Measurements from ENCODE around the gene MAPRE3. TPM values are rescaled to one million over a fixed set of nuclear protein-coding genes. Genes with fewer than 3 reads are reported as not detected.

MAPRE3 gene
- total and polyA plus RNA-seq, 9 of the 15 experiments (the other 6 are each of a cell fraction or from before 2014, with no cell fraction given): 0.70 to 43.2 (median 12.6) TPM

DNA sequence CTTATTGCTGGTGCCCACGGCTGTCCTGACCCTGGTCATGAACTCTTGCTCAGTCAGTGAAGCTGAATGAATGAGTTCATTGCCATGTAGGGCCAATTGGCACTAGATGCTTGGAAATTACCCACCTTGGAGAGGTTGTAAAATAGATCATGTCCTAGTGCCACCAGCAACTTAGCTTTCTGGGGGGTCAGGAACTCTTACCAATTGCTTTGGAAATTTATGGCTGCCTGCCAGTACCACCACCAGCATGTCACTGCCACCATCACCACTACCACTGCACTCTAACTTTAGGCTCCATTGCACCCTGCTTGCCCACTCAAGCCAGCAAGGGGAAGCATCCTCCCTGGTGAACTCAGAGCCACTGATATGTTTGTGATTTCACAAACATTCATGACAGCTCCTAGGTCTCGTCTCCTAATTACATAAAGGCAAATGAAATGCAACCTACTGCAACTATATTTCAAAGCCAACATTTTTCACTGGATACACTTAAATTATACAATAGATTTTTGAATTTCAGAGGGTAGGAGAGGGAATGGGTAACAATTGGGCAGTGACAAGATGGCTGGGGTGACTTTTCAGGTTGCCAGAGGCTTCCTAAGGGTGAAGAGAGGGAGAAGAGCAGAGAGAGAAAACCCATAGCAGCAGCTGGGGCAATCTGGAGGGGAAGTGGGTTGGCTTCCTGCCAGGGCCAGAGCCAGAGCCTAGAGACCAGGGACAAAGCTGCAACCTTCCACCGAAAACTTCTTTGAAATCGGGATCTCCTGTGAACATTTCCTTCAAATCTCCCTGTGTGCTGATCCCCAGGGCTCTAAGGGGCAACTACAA, 104.5 kb downstream of the MAPRE3 start (continued):
- TF ChIP-seq, protein P1, sequence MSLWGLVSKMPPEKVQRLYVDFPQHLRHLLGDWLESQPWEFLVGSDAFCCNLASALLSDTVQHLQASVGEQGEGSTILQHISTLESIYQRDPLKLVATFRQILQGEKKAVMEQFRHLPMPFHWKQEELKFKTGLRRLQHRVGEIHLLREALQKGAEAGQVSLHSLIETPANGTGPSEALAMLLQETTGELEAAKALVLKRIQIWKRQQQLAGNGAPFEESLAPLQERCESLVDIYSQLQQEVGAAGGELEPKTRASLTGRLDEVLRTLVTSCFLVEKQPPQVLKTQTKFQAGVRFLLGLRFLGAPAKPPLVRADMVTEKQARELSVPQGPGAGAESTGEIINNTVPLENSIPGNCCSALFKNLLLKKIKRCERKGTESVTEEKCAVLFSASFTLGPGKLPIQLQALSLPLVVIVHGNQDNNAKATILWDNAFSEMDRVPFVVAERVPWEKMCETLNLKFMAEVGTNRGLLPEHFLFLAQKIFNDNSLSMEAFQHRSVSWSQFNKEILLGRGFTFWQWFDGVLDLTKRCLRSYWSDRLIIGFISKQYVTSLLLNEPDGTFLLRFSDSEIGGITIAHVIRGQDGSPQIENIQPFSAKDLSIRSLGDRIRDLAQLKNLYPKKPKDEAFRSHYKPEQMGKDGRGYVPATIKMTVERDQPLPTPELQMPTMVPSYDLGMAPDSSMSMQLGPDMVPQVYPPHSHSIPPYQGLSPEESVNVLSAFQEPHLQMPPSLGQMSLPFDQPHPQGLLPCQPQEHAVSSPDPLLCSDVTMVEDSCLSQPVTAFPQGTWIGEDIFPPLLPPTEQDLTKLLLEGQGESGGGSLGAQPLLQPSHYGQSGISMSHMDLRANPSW (CRISPR knock-in tag; IDR thresholded peaks at IDR 0.05): no peak
- TF ChIP-seq, protein P2, sequence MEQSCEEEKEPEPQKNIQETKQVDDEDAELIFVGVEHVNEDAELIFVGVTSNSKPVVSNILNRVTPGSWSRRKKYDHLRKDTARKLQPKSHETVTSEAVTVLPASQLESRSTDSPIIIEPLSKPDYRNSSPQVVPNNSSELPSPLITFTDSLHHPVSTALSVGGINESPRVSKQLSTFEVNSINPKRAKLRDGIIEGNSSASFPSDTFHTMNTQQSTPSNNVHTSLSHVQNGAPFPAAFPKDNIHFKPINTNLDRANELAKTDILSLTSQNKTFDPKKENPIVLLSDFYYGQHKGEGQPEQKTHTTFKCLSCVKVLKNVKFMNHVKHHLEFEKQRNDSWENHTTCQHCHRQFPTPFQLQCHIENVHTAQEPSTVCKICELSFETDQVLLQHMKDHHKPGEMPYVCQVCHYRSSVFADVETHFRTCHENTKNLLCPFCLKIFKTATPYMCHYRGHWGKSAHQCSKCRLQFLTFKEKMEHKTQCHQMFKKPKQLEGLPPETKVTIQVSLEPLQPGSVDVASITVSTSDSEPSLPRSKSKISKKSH (CRISPR knock-in tag; IDR thresholded peaks at IDR 0.05): no peak
- TF ChIP-seq, protein P3, sequence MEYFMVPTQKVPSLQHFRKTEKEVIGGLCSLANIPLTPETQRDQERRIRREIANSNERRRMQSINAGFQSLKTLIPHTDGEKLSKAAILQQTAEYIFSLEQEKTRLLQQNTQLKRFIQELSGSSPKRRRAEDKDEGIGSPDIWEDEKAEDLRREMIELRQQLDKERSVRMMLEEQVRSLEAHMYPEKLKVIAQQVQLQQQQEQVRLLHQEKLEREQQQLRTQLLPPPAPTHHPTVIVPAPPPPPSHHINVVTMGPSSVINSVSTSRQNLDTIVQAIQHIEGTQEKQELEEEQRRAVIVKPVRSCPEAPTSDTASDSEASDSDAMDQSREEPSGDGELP (CRISPR knock-in tag; IDR thresholded peaks at IDR 0.05; ENCODE audit: borderline replicate concordance): peak; percentile 10; the same call in 1 of the 2 replicates
- TF ChIP-seq, protein P4, sequence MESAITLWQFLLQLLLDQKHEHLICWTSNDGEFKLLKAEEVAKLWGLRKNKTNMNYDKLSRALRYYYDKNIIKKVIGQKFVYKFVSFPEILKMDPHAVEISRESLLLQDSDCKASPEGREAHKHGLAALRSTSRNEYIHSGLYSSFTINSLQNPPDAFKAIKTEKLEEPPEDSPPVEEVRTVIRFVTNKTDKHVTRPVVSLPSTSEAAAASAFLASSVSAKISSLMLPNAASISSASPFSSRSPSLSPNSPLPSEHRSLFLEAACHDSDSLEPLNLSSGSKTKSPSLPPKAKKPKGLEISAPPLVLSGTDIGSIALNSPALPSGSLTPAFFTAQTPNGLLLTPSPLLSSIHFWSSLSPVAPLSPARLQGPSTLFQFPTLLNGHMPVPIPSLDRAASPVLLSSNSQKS (CRISPR knock-in tag; IDR thresholded peaks at IDR 0.05): no peak
- TF ChIP-seq, protein P5, sequence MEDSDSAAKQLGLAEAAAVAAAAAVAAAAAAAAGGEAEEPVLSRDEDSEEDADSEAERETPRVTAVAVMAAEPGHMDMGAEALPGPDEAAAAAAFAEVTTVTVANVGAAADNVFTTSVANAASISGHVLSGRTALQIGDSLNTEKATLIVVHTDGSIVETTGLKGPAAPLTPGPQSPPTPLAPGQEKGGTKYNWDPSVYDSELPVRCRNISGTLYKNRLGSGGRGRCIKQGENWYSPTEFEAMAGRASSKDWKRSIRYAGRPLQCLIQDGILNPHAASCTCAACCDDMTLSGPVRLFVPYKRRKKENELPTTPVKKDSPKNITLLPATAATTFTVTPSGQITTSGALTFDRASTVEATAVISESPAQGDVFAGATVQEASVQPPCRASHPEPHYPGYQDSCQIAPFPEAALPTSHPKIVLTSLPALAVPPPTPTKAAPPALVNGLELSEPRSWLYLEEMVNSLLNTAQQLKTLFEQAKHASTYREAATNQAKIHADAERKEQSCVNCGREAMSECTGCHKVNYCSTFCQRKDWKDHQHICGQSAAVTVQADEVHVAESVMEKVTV (CRISPR knock-in tag; IDR thresholded peaks at IDR 0.05): no peak

Data from K562 (cell line).